Activated CD4-positive, alpha-beta memory T cell treated with anti-CD3 and anti-CD28 coated beads for 36 hours (primary cell): Measurements from ENCODE around the gene USP22. TPM values are rescaled to one million over a fixed set of nuclear protein-coding genes. Genes with fewer than 3 reads are reported as not detected.

Experiments used
- CTCF ChIA-PET: fragments of 350-600 bp; sonication (Branson Sonifier 250); formaldehyde crosslinking; loops from one replicate; lab custom pipeline; 2021; ENCODE audit warnings: antibody characterized with exemption, inconsistent platforms; lab: Charles Lee
- POLR2A ChIA-PET: fragments of 350-600 bp; sonication (Branson Sonifier 250); formaldehyde crosslinking; loops from one replicate; lab custom pipeline; 2021; ENCODE audit warnings: antibody characterized with exemption; lab: Charles Lee
- DNase-seq: peaks from one replicate; pipeline ENCODE4 v3.0.0-alpha.2; 2020
- H3K27ac Mint-ChIP-seq: one replicate; pipeline ENCODE4 v1.8.0; 2021; ENCODE audit warnings: mixed read lengths
- H3K27me3 Mint-ChIP-seq: one replicate; pipeline ENCODE4 v1.8.0; 2021; ENCODE audit warnings: mixed read lengths
- H3K36me3 Mint-ChIP-seq: one replicate; pipeline ENCODE4 v1.8.0; 2021; ENCODE audit warnings: mixed read lengths
- H3K4me1 Mint-ChIP-seq: one replicate; pipeline ENCODE4 v1.8.0; 2021; ENCODE audit warnings: low read depth, mixed read lengths
- H3K4me3 Mint-ChIP-seq: one replicate; pipeline ENCODE4 v1.8.0; 2021; ENCODE audit warnings: mild to moderate bottlenecking, mixed read lengths
- H3K9me3 Mint-ChIP-seq: one replicate; pipeline ENCODE4 v1.8.0; 2021; ENCODE audit warnings: mixed read lengths
- intact Hi-C: fragments of 100-400 bp; cut with micrococcal nuclease; formaldehyde crosslinking; loops from one replicate; pipeline ENCODE4 v1.15.1; 2023
- total RNA-seq, 2 experiments: library from RNA; stranded (reverse); gene quantifications; one replicate each; pipeline ENCODE4 v1.2.3, GENCODE V29; 2021

USP22 gene
- total RNA-seq, 2 experiments from 2014 or later: 120 to 124 TPM

- no peak for DNase-seq
- H3K4me3 Mint-ChIP-seq: no peak overlapping the region
- intact Hi-C loops: loop anchor here (5.0 to 10.0 kb wide), 2 partner anchors 45 to 82 kb away; partner anchors contain the start of gene USP22
- peaks cover 24% of the 10 kb centered on the region for H3K4me1 Mint-ChIP-seq
- ChIA-PET POLR2A (no interaction called here), CTCF (no interaction called here)
- no peak overlapping the region for H3K27ac Mint-ChIP-seq
- H3K36me3 Mint-ChIP-seq: peaks cover 11% of the 10 kb centered on the region
- no peaks in the 10 kb centered on the region for H3K27me3 Mint-ChIP-seq
- H3K9me3 Mint-ChIP-seq: no peaks in the 10 kb centered on the region
Measured at GRCh38 chr17:20996724-20997615, 45.8 kb downstream of the USP22 start.

DNA sequence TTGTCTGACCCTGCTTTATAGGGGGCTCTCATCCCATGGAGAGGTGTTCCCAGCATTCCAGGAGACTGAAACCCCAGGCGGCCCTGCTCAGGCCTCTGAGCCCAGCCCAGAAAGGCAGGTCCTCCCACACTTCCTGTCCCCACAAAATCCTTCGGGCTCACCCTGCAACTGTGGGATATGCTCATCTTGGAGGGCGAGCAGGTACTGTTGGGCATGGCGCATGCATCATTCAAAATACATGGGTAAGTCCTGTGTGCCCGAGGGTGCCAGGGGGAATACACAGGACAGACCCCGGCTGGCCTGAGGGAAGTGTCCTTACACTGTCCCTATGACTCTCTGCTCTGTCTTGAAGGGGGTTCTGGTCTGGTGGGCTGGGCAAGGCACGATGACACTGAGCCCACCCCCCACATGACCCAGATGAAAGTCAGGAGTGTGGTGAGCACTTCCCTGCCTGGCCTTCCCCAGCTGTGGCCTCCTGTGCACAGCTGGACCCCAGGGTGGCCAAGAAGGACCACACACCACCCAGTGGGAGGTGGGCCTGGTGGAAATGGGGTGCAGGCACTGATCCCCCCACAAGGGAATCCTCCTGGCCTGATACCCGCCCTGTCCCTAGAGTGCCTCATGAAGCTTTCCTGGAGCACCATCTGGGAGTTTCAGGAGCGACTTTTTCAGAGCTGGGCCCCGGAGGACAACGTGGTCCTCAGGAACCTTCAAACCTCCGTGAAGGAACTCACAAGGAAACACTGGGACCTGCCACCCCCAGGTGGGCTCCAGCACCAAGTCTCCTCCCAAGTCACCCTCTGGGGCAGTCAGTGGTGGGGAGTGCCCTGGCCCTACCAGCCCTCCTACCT, 46.7 kb downstream of the USP22 start:
- POLR2A ChIA-PET: no interaction called here
- Mint-ChIP-seq H3K27ac (no peak overlapping the region), H3K9me3 (no peaks in the 10 kb centered on the region), H3K4me3 (no peak overlapping the region), H3K27me3 (no peaks in the 10 kb centered on the region), H3K36me3 (peaks cover 5% of the 10 kb centered on the region), H3K4me1 (peaks cover 19% of the 10 kb centered on the region)
- intact Hi-C loops: loop anchor here (5.0 to 10.0 kb wide), 2 partner anchors 46 to 81 kb away; partner anchors contain the start of gene USP22
- no peak for DNase-seq
- CTCF ChIA-PET: no interaction called here

DNA sequence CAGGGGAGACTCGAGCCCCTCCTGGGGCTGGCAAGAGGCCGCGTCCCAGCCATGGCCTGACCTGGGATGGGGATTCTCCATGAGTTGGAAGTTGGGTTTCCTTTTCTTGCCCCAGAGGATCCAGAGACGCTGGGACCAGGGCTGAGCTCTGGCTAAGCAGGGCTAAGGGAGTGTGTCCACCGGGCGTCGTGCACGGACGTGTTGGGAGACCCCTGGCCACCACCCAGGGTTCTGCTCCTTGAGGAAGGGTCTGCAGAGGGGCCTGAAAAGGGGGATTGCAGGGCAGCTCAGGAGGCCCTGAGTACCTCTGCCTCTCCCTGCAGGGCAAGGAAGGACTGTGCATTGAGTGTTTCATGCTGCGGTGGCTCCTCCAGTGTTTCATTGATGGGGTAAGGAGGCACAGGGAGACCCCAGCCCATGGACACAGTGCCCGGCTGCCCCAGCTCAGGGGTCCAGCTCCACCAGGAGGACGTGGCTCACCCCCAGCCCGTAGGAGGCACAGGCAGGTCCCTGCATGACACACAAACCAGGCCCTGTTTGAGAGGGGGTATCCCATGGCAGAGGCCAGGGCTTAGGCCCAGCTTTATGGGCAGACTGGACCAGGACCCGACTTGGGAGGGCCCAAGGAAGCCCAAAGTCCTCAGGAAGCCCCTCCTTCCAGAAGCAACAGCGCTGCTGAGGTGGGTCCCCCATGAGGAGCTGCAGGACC, 47.5 kb downstream of the USP22 start:
- Mint-ChIP-seq H3K4me1 (peaks cover 17% of the 10 kb centered on the region), H3K27ac (no peak overlapping the region), H3K9me3 (no peaks in the 10 kb centered on the region), H3K36me3 (peaks cover 2% of the 10 kb centered on the region), H3K27me3 (no peaks in the 10 kb centered on the region), H3K4me3 (no peak overlapping the region)
- ChIA-PET POLR2A (no interaction called here), CTCF (no interaction called here)
- intact Hi-C loops: loop anchor here (5.0 to 10.0 kb wide), 2 partner anchors 47 to 81 kb away; partner anchors contain the start of gene USP22
- no peak for DNase-seq

GRCh38 chr17:20994779-20995149, 48.0 kb downstream of the USP22 start:
- CTCF ChIA-PET: interaction anchor here (1.7 kb wide), 1 partner anchor 10 kb away, joined by 4 read pairs; no protein-coding TSS in a partner anchor
- Mint-ChIP-seq H3K36me3 (no peaks in the 10 kb centered on the region), H3K9me3 (no peaks in the 10 kb centered on the region), H3K4me1 (peaks cover 14% of the 10 kb centered on the region), H3K27ac (no peak overlapping the region), H3K27me3 (no peaks in the 10 kb centered on the region), H3K4me3 (no peak overlapping the region)
- DNase-seq: no peak
- intact Hi-C loops: loop anchor here (5.0 to 10.0 kb wide), 2 partner anchors 48 to 80 kb away; partner anchors contain the start of gene USP22
- POLR2A ChIA-PET: no interaction called here

- Mint-ChIP-seq H3K36me3 (no peaks in the 10 kb centered on the region), H3K27me3 (no peaks in the 10 kb centered on the region), H3K9me3 (no peaks in the 10 kb centered on the region), H3K27ac (no peak overlapping the region), H3K4me1 (peaks cover 8% of the 10 kb centered on the region), H3K4me3 (no peak overlapping the region)
- ChIA-PET CTCF (interaction anchor here (0.6 to 1.7 kb wide), 10 partner anchors 10 to 193 kb away, joined by 3 to 9 read pairs (median 4); partner anchors contain the start of gene USP22), POLR2A (no interaction called here)
- intact Hi-C loops: loop anchor here (1.0 to 10.0 kb wide), 3 partner anchors 50 to 193 kb away; no protein-coding TSS in a partner anchor
- DNase-seq: no peak
Measured at GRCh38 chr17:20993863-20994778, 48.7 kb downstream of the USP22 start.

DNA sequence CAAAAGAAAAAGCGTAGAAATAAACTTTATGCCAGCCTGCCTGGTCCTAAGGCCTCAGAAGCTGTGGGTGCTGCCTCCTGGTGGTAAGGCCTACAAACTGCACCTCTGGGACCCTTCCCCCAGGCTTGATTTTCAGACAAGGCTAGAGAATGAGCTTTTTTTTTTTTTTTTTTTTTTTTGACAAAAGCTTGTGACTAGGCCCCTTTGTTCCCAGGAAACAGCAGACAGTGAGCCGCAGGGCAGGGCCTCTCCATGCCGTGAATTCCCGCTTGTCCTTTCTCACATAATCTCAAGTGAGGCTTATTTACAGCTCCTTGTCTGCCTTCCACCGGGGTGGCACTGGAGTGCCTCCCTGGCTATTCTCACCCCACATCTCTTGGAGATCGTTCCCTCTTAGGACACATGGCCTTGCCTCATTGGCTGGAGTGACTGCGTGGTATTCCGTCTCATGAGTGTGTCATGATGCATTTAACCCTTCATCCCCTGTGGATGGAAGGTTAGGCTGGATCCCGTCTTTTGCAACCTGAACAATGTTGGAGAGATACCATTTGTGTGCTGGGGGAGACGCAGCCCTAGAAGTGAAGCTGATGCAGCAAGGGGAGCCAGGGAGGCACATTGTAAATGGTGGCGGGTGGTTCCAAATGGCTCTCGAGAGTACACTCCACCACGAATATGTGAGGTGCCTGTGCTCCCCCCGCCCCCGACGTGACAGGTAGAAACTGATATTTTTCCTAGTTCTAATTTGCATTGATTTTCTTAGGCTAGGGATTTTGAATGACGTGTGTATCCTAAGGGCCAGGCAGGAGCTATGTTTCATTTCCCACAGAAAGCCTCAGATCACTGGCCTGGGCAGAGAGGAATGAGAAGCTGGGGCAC, 49.6 kb downstream of the USP22 start:
- DNase-seq: peak; percentile 78
- no peaks in the 10 kb centered on the region for H3K27me3 Mint-ChIP-seq
- H3K4me1 Mint-ChIP-seq: no peaks in the 10 kb centered on the region
- POLR2A ChIA-PET: interaction anchor here (0.7 kb wide), 1 partner anchor 49 kb away, joined by 3 read pairs; no protein-coding TSS in a partner anchor
- intact Hi-C loops: loop anchor here (1.0 to 10.0 kb wide), 3 partner anchors 49 to 192 kb away; no protein-coding TSS in a partner anchor
- no peaks in the 10 kb centered on the region for H3K9me3 Mint-ChIP-seq
- no peak overlapping the region for H3K4me3 Mint-ChIP-seq
- H3K27ac Mint-ChIP-seq: no peak overlapping the region
- no peaks in the 10 kb centered on the region for H3K36me3 Mint-ChIP-seq
- CTCF ChIA-PET: interaction anchor here (0.6 to 1.7 kb wide), 15 partner anchors 11 to 192 kb away, joined by 3 to 9 read pairs (median 4); partner anchors contain the start of gene USP22

GRCh38 chr17:20992416-20992815, 50.4 kb downstream of the USP22 start:
- Mint-ChIP-seq H3K36me3 (no peaks in the 10 kb centered on the region), H3K27ac (no peak overlapping the region), H3K9me3 (no peaks in the 10 kb centered on the region), H3K4me1 (no peaks in the 10 kb centered on the region), H3K27me3 (no peaks in the 10 kb centered on the region), H3K4me3 (no peak overlapping the region)
- CTCF ChIA-PET: interaction anchor here (0.9 to 1.7 kb wide), 9 partner anchors 15 to 191 kb away, joined by 3 to 9 read pairs (median 6); partner anchors contain the start of gene USP22
- DNase-seq: no peak
- POLR2A ChIA-PET: interaction anchor here (0.7 kb wide), 1 partner anchor 49 kb away, joined by 3 read pairs; no protein-coding TSS in a partner anchor
- intact Hi-C loops: loop anchor here (10.0 kb wide), 1 partner anchor 78 kb away; no protein-coding TSS in a partner anchor

DNA sequence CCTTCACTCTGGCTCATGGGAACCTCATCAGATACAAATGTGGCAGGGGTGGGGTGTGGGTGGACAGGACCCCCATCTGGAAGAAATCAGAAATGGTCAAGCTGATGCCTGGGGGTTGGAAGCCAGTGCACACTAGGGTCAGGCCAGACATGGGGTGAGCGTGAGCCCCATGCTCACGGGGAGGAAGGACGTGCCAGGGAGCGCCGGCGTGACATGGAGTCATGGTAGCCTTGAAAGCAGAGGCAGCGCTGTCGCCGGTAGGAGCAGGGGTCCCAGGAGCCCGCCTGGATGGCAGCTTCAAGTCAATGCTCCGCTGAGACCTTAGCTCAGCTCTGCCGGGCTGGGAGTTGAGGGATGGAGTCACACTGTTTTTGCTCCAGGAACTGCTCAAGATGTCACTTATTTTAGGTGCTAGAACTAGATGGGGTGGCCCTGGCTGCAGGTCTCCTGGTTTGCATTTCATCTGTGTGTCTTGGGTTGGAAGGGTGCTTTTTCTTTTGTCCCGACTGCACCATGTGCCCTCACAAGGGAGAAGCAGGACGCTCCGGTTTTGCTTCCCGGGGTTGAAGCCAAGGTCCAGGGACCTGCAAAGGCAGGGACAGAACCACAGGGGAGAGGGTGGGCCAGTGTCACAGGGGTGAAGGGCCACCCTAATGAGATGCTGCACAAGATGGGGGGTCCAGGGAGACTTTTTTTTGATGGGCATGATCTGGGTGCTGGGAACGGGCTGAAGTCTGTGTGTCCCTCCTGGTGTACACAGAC, 51.4 kb downstream of the USP22 start:
- no peak overlapping the region for H3K27ac Mint-ChIP-seq
- H3K4me1 Mint-ChIP-seq: no peaks in the 10 kb centered on the region
- H3K27me3 Mint-ChIP-seq: no peaks in the 10 kb centered on the region
- intact Hi-C loops: loop anchor here (10.0 kb wide), 1 partner anchor 77 kb away; no protein-coding TSS in a partner anchor
- no peak for DNase-seq
- no peaks in the 10 kb centered on the region for H3K9me3 Mint-ChIP-seq
- CTCF ChIA-PET: interaction anchor here (1.6 kb wide), 1 partner anchor 48 kb away, joined by 3 read pairs; no protein-coding TSS in a partner anchor
- no peaks in the 10 kb centered on the region for H3K36me3 Mint-ChIP-seq
- POLR2A ChIA-PET: no interaction called here
- no peak overlapping the region for H3K4me3 Mint-ChIP-seq
